Activated T-helper 2 cell treated with anti-CD3 and anti-CD28 coated beads, Interferon-gamma antibody, Interleukin-2, Interleukin-4, amounts not matched to agents 10 μg/mL and 5 μg/mL and 100 μg/mL, durations not matched to agents 14 hours and 24 hours and 36 hours (primary cell): ENCODE results near the gene GGT5. TPM values are rescaled to one million over a fixed set of nuclear protein-coding genes. Genes with fewer than 3 reads are reported as not detected.
"Not testable (repeated sequence)": the region's sequence is repeated elsewhere in the genome, so short reads cannot be mapped to it uniquely, and the experiment has no call there.

Source experiments
- DNase-seq: peaks from one replicate; pipeline ENCODE4 v3.0.0; 2021; ENCODE audit warnings: low spot score
- H3K27ac Mint-ChIP-seq: one replicate; pipeline ENCODE4 v1.8.0; 2021; ENCODE audit warnings: mixed read lengths
- H3K27me3 Mint-ChIP-seq: one replicate; pipeline ENCODE4 v1.8.0; 2021; ENCODE audit warnings: low read depth, mixed read lengths
- H3K36me3 Mint-ChIP-seq: one replicate; pipeline ENCODE4 v1.8.0; 2021; ENCODE audit warnings: low read depth, mixed read lengths
- H3K4me1 Mint-ChIP-seq: one replicate; pipeline ENCODE4 v1.8.0; 2021; ENCODE audit warnings: low read depth, mixed read lengths
- H3K4me3 Mint-ChIP-seq: one replicate; pipeline ENCODE4 v1.8.0; 2021; ENCODE audit warnings: low read depth, mild to moderate bottlenecking, moderate library complexity, mixed read lengths
- H3K9me3 Mint-ChIP-seq: one replicate; pipeline ENCODE4 v1.8.0; 2021; ENCODE audit warnings: mixed read lengths
- intact Hi-C: fragments of 100-400 bp; cut with micrococcal nuclease; formaldehyde crosslinking; loops from one replicate; pipeline ENCODE4 v1.15.1; 2023
- total RNA-seq: library from RNA; stranded (reverse); gene quantifications from 2 replicates; pipeline ENCODE4 v1.2.3, GENCODE V29; 2022

The GGT5 gene
- total RNA-seq, 1 donor from 2014 or later: 0.05 TPM

GRCh38 chr22:24274696-24275405 is 30.0 kb upstream of the GGT5 start:
- H3K27me3 Mint-ChIP-seq, DNase-seq, H3K27ac Mint-ChIP-seq, intact Hi-C loops, H3K9me3 Mint-ChIP-seq, H3K4me3 Mint-ChIP-seq: not testable (repeated sequence)
- Mint-ChIP-seq H3K36me3 (peaks cover 28% of the 10 kb centered on the region), H3K4me1 (peaks cover 27% of the 10 kb centered on the region)

GRCh38 chr22:24273906-24274305 is 29.0 kb upstream of the GGT5 start:
- intact Hi-C loops, H3K27me3 Mint-ChIP-seq, H3K9me3 Mint-ChIP-seq, DNase-seq, H3K27ac Mint-ChIP-seq, H3K4me3 Mint-ChIP-seq: not testable (repeated sequence)
- Mint-ChIP-seq H3K36me3 (peaks cover 28% of the 10 kb centered on the region), H3K4me1 (peaks cover 24% of the 10 kb centered on the region)

GRCh38 chr22:24273031-24273430 is 28.1 kb upstream of the GGT5 start:
- DNase-seq, H3K27ac Mint-ChIP-seq, intact Hi-C loops, H3K9me3 Mint-ChIP-seq, H3K27me3 Mint-ChIP-seq: not testable (repeated sequence)
- peak overlapping the region; percentile 49 for H3K4me3 Mint-ChIP-seq
- H3K36me3 Mint-ChIP-seq: peaks cover 28% of the 10 kb centered on the region
- H3K4me1 Mint-ChIP-seq: peaks cover 24% of the 10 kb centered on the region

GRCh38 chr22:24271386-24271854 is 26.5 kb upstream of the GGT5 start:
- no peaks in the 10 kb centered on the region for H3K9me3 Mint-ChIP-seq
- peak overlapping the region; percentile 46 for H3K27ac Mint-ChIP-seq
- H3K4me1 Mint-ChIP-seq: peaks cover 20% of the 10 kb centered on the region
- intact Hi-C loops: no loop called here
- no peaks in the 10 kb centered on the region for H3K27me3 Mint-ChIP-seq
- no peak for DNase-seq
- peak overlapping the region; percentile 83 for H3K4me3 Mint-ChIP-seq
- H3K36me3 Mint-ChIP-seq: peaks cover 17% of the 10 kb centered on the region

DNA sequence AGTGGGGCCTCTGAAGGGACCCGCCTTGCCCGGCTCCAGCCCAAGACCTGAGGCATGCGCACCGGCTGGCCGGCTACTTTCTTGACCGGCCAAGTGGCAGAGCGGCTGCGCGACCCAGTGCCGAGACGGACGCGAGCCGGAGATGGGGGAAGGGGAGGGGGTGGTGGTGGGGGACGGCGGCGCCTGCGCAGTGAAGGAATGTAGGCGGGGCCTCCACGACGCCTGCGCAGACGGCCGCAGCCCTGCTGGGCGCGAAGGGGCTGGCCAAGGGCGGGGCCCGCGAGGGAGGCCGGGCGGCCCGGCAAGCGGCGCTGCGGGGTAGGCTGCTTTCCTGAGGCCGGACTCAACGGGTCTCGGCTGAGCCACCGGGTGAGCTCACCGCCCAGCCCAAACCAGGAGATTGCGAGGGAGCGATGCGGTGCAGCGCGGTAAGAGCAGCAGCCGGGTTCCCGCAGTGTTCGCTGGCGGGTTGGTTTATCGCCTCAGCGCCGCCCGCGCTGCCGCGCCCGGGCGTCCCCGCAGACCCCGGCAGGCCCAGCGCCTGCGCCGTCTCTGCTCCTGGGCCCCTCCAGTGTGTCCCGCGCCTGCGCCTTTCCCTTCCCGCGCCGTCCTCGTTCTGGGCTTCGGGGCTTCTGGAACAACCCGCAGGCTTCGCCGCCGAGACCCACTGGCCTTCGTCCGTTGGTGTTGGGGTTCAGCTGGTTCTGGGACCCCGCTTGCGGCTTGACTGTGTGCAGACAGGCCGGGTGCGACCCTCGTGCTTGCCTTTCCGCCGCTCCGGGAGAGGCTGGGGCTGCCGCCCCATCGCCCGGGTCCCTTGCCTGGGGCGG is 25.9 kb upstream of the GGT5 start, which contains the start of gene SPECC1L:
Gene SPECC1L, plus strand, starts transcription at position 276 of the 830 bp plus-strand sequence. CDS start 31,401 bp downstream, outside the sequence.
- Mint-ChIP-seq H3K27ac (peak within 1 kb of the TSS; percentile 72), H3K9me3 (no peaks in the 10 kb centered on the region), H3K4me1 (peaks cover 20% of the 10 kb centered on the region), H3K36me3 (peaks cover 15% of the 10 kb centered on the region), H3K4me3 (peak within 1 kb of the TSS; percentile 83), H3K27me3 (no peaks in the 10 kb centered on the region)
- peak; percentile 90 for DNase-seq
- intact Hi-C loops: loop anchor here (1.0 kb wide), 1 partner anchor 285 kb away; the partner anchor contains the start of genes GUCD1 and SNRPD3

GRCh38 chr22:24266495-24266894 is 21.6 kb upstream of the GGT5 start:
- H3K9me3 Mint-ChIP-seq, H3K27ac Mint-ChIP-seq, H3K36me3 Mint-ChIP-seq, DNase-seq, H3K27me3 Mint-ChIP-seq, H3K4me1 Mint-ChIP-seq, H3K4me3 Mint-ChIP-seq, intact Hi-C loops: not testable (repeated sequence)

GRCh38 chr22:24265734-24266133 is 20.9 kb upstream of the GGT5 start:
- no peak for DNase-seq
- H3K27ac Mint-ChIP-seq: no peak overlapping the region
- H3K36me3 Mint-ChIP-seq: no peaks in the 10 kb centered on the region
- H3K9me3 Mint-ChIP-seq: no peaks in the 10 kb centered on the region
- H3K4me1 Mint-ChIP-seq: peaks cover 9% of the 10 kb centered on the region
- intact Hi-C loops: no loop called here
- H3K4me3 Mint-ChIP-seq: no peak overlapping the region
- H3K27me3 Mint-ChIP-seq: no peaks in the 10 kb centered on the region

DNA sequence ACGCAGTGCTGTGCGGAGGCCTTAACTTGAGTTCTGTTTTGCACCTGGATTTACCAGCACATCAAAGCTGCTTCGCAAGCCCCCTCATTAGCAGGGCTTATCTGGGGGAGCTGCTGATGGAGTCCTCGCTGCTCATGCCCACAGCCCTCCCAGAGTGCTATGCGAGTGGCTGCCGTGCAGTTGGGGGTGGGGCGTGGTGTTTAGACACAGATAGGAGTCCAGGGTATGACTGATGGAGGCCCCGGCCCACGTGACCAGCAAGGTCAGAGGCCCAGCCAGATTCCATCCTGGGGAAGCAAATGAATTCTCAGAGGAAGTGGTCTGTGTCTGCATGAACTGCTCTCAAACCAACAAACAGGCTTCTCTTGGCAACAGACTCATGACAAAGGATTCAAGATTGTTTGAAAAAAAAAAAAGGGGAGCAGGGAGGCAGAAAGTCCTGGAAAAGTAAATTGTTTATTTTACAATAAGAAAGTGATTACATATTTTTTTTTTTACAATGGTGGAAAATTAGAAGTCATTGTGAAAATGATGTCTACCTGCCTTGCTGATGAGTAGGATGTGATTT is 19.5 kb upstream of the GGT5 start:
- H3K4me3 Mint-ChIP-seq, H3K4me1 Mint-ChIP-seq, H3K9me3 Mint-ChIP-seq, intact Hi-C loops, H3K27me3 Mint-ChIP-seq, H3K36me3 Mint-ChIP-seq, DNase-seq: not testable (repeated sequence)
- H3K27ac Mint-ChIP-seq: peak overlapping the region; percentile 46

GRCh38 chr22:24263479-24263878 is 18.6 kb upstream of the GGT5 start:
- H3K9me3 Mint-ChIP-seq, H3K36me3 Mint-ChIP-seq, H3K4me3 Mint-ChIP-seq, intact Hi-C loops, H3K27me3 Mint-ChIP-seq, DNase-seq, H3K27ac Mint-ChIP-seq, H3K4me1 Mint-ChIP-seq: not testable (repeated sequence)

GRCh38 chr22:24262185-24262749 is 17.4 kb upstream of the GGT5 start:
- H3K4me3 Mint-ChIP-seq, H3K9me3 Mint-ChIP-seq, H3K27ac Mint-ChIP-seq, H3K27me3 Mint-ChIP-seq, H3K4me1 Mint-ChIP-seq, intact Hi-C loops, H3K36me3 Mint-ChIP-seq, DNase-seq: not testable (repeated sequence)

DNA sequence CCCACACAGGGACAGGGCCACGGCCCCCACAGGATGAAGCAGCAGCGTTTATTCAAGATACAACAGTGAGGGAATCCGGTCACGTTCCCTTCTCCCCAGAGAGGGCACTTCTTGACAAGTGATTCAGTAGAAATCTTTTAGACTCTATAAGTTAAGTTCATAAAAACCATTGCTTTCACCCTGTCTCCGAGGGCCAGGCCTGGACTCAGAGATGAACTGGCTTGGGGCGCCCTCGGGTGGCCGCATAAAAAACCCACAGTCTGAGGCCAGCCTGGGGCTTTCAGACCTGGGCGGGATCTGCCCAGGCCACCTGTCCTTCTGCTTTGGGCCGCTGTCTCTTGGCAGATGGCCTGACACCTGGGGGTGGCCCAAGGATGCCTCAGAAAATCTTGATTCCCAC is 14.6 kb upstream of the GGT5 start:
- intact Hi-C loops: not testable (repeated sequence)

DNA sequence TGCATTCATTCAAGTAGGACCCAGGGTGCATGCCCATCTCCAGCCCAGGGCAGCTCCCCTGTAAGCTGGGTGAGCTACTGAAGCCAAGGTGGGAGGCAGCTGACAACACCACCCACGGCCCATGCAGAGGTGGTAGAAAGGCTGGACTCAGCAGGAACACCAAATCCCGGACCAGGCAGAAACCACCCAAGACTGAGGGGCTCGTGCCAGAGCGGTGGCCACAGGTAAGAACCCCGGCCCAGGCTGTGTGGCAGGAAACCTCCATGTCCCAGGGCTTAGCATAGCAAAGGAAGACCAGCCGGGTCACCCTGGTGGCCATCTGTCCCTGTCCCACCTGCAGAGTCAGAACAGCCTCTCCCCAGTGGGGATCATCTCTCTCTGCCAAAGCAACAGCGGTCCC is 11.9 kb upstream of the GGT5 start:
- DNase-seq, H3K4me3 Mint-ChIP-seq, H3K27me3 Mint-ChIP-seq, H3K4me1 Mint-ChIP-seq, H3K36me3 Mint-ChIP-seq, H3K9me3 Mint-ChIP-seq, intact Hi-C loops, H3K27ac Mint-ChIP-seq: not testable (repeated sequence)

More for the DNA sequence above, 14.6 kb upstream of the GGT5 start:
- not testable (repeated sequence) for H3K4me3 Mint-ChIP-seq, H3K9me3 Mint-ChIP-seq, H3K36me3 Mint-ChIP-seq, H3K27me3 Mint-ChIP-seq, H3K27ac Mint-ChIP-seq, H3K4me1 Mint-ChIP-seq
- peak; percentile 57 for DNase-seq
